Esophagus squamous epithelium (tissue), 5 donors: Measurements from ENCODE around the gene MCM6. TPM values are rescaled to one million over a fixed set of nuclear protein-coding genes. Genes with fewer than 3 reads are reported as not detected.

ENCODE experiments used
- DNase-seq: peaks from one replicate; lab custom pipeline; 2025; lab: John Stamatoyannopoulos, UW
- H3K27ac ChIP-seq, 4 donors: fragments of 200-600 bp; sonication (generic); one replicate each; pipeline ENCODE4 v1.5.1; 2016 to 2019; ENCODE audit warnings: mild to moderate bottlenecking in 1 of 4
- H3K27me3 ChIP-seq, 4 donors: fragments of 200-600 bp; sonication (generic); 1 replicate in 3 of 4; 2 replicates in 1 of 4; pipeline versions ENCODE4 v1.5.1 to v1.6.0; 2017 to 2021; ENCODE audit warnings: antibody characterized with exemption in 1 of 4
- H3K36me3 ChIP-seq, 3 donors: fragments of 200-600 bp; sonication (generic); one replicate each; pipeline ENCODE4 v1.5.1; 2016 to 2019
- H3K4me1 ChIP-seq, 3 donors: fragments of 200-600 bp; sonication (generic); one replicate each; pipeline ENCODE4 v1.5.1; 2017 to 2019
- H3K4me3 ChIP-seq, 4 donors: fragments of 200-600 bp; sonication (generic); 1 replicate in 3 of 4; 2 replicates in 1 of 4; pipeline ENCODE4 v1.5.1; 2016 to 2019; ENCODE audit warnings: mild to moderate bottlenecking in 2 of 4, moderate library complexity in 1 of 4
- H3K9me3 ChIP-seq, 3 donors: fragments of 200-600 bp; sonication (generic); one replicate each; pipeline ENCODE4 v1.5.1; 2016 to 2019
- POLR2A ChIP-seq, 4 donors: fragments of 450-650 bp; IDR thresholded peaks; one replicate each; pipeline ENCODE4 v1.6.1; 2017; ENCODE audit warnings: antibody characterized with exemption in 4 of 4, mild to moderate bottlenecking in 4 of 4, moderate library complexity in 3 of 4
- WGBS, 2 donors: methylation state at CpG; one replicate each; pipeline ENCODE4 v1.1.5; 2018; 5-methylcytosine and 5-hydroxymethylcytosine counted together
- intact Hi-C: fragments of 100-400 bp; cut with DNase I; formaldehyde crosslinking; loops from one replicate; pipeline ENCODE4 v1.15.0; 2022
- total RNA-seq, 4 donors: library from RNA; depleted of rRNA; stranded (reverse); fragments of >200 nt; gene quantifications; one replicate each; pipeline ENCODE4 v1.1.0, GENCODE V29; 2016
- TF ChIP-seq, protein P1 (sequence below), 6 experiments: fragments of 450-650 bp in 4 of 6; fragments of 200-600 bp in 2 of 6; sonication (generic) in 2 of 6; IDR thresholded peaks; one replicate each; pipeline ENCODE4 v1.5.1; 2016 to 2019; ENCODE audit warnings: antibody characterized with exemption in 6 of 6, mild to moderate bottlenecking in 4 of 6, moderate library complexity in 4 of 6
- donor health status: DM: yes; HTN: yes; CAD: no.

The MCM6 gene
- total RNA-seq, 4 donors from 2014 or later = 9.0 to 25.5 (median 16.6) TPM

DNA sequence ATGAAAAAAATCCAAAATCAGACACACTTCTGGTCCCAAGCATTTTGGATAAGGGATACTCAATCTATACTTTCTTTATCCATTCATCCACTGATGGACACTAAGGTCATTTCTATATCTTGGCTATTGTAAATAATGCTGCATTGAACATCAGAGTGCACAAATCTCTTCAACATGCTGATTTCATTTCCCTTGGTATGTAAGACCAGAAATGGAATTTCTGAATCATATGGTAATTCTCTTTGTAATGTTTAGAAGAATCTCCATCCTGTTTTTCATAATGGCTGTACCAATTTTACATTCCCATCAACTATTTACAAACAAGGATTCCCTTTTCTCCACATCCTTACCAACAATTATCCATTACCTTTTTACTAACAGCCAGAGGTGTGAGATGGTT, 33.7 kb upstream of the MCM6 start:
- no peak for TF ChIP-seq POLR2A (IDR thresholded peaks at IDR 0.05)
- TF ChIP-seq, protein P1, sequence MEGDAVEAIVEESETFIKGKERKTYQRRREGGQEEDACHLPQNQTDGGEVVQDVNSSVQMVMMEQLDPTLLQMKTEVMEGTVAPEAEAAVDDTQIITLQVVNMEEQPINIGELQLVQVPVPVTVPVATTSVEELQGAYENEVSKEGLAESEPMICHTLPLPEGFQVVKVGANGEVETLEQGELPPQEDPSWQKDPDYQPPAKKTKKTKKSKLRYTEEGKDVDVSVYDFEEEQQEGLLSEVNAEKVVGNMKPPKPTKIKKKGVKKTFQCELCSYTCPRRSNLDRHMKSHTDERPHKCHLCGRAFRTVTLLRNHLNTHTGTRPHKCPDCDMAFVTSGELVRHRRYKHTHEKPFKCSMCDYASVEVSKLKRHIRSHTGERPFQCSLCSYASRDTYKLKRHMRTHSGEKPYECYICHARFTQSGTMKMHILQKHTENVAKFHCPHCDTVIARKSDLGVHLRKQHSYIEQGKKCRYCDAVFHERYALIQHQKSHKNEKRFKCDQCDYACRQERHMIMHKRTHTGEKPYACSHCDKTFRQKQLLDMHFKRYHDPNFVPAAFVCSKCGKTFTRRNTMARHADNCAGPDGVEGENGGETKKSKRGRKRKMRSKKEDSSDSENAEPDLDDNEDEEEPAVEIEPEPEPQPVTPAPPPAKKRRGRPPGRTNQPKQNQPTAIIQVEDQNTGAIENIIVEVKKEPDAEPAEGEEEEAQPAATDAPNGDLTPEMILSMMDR (IDR thresholded peaks at IDR 0.05) = no peak
- peaks cover 0 to 86% (median 0%) of the 10 kb centered on the region in 3 donors for H3K36me3 ChIP-seq
- no peaks in the 10 kb centered on the region for H3K27me3 ChIP-seq
- H3K4me3 ChIP-seq = no peak overlapping the region
- intact Hi-C loops = no loop called here
- DNase-seq = no peak
- no peaks in the 10 kb centered on the region for H3K9me3 ChIP-seq
- H3K27ac ChIP-seq = no peak overlapping the region
- no peaks in the 10 kb centered on the region for H3K4me1 ChIP-seq

DNA sequence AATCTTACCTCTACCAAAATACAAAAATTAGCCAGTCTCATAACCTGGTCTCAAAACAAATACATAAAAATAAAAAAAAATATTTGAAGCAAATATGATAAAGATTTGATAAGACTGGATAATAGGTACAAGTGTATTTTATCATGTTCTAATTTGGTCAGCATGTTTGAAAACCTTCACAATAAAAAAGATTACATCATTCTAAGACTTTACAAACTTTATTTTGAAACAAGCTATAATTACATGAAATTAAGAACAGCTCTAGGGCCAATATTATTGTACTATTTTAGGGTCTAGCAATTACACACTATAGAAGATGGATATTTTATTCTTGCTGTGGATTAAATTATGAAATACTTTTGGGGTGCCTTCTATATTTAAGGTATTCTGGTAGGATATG, 29.4 kb upstream of the MCM6 start:
- Histone ChIP-seq H3K27ac (no peak overlapping the region), H3K4me3 (no peak overlapping the region), H3K36me3 (peaks cover 0 to 72% (median 0%) of the 10 kb centered on the region in 3 donors), H3K9me3 (no peaks in the 10 kb centered on the region), H3K27me3 (no peaks in the 10 kb centered on the region), H3K4me1 (no peaks in the 10 kb centered on the region)
- DNase-seq = no peak
- intact Hi-C loops = no loop called here
- TF ChIP-seq, protein P1 (IDR thresholded peaks at IDR 0.05) = no peak
- TF ChIP-seq POLR2A (IDR thresholded peaks at IDR 0.05) = no peak

DNA sequence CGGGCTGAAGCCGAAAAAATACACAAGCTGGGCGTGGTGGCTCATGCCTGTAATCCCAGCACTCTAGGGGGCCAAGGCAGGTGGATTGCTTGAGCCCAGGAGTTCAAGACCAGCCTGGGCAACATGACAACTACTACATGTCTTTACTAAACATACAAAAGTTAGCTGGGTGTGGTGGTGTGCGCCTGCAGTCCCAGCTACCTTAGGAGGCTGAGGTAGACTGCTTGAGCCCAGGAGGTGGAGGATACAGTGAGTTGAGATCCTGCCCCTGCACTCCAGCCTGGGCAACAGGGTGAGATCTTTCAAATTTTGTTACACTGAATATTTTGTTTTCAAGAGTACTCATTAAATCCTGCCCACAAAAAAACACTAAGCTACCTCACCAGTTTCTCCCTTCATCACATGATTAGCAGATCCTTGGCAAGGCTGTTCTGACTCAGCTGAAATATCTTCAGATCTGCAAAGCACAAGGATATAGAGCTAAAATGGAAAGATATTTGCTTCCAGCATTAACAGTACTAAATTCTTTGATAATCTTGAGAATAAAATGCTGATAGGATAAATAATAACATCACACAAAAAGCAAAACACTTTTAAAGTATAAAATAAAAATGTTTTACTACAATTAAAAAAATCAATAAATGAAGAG, 28.2 kb upstream of the MCM6 start:
- H3K9me3 ChIP-seq = no peaks in the 10 kb centered on the region

DNA sequence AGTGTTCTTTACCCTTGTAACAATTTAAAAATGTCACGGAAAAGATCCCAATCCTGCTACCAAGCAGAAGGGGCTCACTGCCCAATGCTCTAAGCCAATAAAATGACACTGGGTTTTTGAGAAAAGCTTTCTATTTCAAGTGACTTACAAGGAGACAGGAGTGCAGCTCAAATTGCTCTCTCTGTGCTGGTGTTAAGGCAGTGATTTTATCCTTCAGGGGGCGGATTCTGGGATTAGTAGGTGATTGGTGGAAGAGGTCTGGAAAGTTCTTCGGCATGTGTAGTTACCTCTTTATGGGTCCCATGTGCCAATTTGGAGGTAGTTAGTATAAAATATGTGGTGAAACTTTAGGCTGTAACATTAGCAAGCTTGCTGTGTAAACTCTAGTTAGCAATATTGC, 27.4 kb upstream of the MCM6 start:
- no peak overlapping the region for H3K4me3 ChIP-seq
- no peak for DNase-seq
- no peak overlapping the region for H3K27ac ChIP-seq
- no peaks in the 10 kb centered on the region for H3K4me1 ChIP-seq
- TF ChIP-seq, protein P1 (IDR thresholded peaks at IDR 0.05) = no peak
- no peak for TF ChIP-seq POLR2A (IDR thresholded peaks at IDR 0.05)
- no peaks in the 10 kb centered on the region for H3K9me3 ChIP-seq
- H3K36me3 ChIP-seq = peaks cover 0 to 54% (median 0%) of the 10 kb centered on the region in 3 donors
- no peaks in the 10 kb centered on the region for H3K27me3 ChIP-seq
- intact Hi-C loops = no loop called here
- WGBS, 2 donors = 86 to 96% methylated on average over 3 of the region's 3 CpGs

More for the DNA sequence above, 28.2 kb upstream of the MCM6 start:
- 89 to 91% methylated on average over 4 of the region's 4 CpGs for whole genome bisulfite sequencing, 2 donors
- TF ChIP-seq, protein P1 (IDR thresholded peaks at IDR 0.05) = no peak
- TF ChIP-seq POLR2A (IDR thresholded peaks at IDR 0.05) = no peak
- intact Hi-C loops = no loop called here
- Histone ChIP-seq H3K36me3 (peaks cover 0 to 60% (median 0%) of the 10 kb centered on the region in 3 donors), H3K27me3 (no peaks in the 10 kb centered on the region), H3K4me1 (no peaks in the 10 kb centered on the region), H3K27ac (no peak overlapping the region), H3K4me3 (no peak overlapping the region)
- no peak for DNase-seq

DNA sequence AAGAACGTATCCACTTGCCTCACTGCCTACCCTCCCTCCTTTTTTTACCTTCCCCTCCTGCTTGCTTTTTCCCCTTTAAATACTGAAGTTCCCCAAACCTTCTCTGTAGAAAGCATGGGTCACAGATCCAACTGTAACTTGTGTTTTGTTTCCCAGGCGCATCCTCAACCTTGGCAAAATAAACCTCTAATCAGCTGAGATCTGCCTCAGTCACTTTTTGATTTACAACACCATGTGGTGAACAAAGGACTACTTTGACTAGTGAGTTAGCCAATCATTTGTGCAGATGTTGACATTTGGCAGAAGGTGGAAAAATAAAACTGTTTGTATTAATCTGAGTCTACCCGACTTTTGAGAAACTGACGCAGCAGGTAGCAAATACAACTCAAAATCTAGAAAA, 23.3 kb upstream of the MCM6 start:
- TF ChIP-seq POLR2A (IDR thresholded peaks at IDR 0.05) = no peak
- TF ChIP-seq, protein P1 (IDR thresholded peaks at IDR 0.05) = no peak
- no peaks in the 10 kb centered on the region for H3K27me3 ChIP-seq
- WGBS, 2 donors = 83 to 84% methylated on average over 4 of the region's 4 CpGs
- no peaks in the 10 kb centered on the region for H3K4me1 ChIP-seq
- intact Hi-C loops = no loop called here
- peaks cover 0 to 19% (median 0%) of the 10 kb centered on the region in 3 donors for H3K36me3 ChIP-seq
- H3K4me3 ChIP-seq = no peak overlapping the region
- H3K27ac ChIP-seq = no peak overlapping the region
- no peak for DNase-seq
- no peaks in the 10 kb centered on the region for H3K9me3 ChIP-seq
